PC-3 (cell line): Measurements from ENCODE around the gene FAM107B. TPM values are rescaled to one million over a fixed set of nuclear protein-coding genes. Genes with fewer than 3 reads are reported as not detected.

ENCODE experiments used
- ATAC-seq: fragments of 200-7000 bp; cut with Tn5 transposase; 2 replicates; pipeline ENCODE4 v1.9.1; 2020; ENCODE audit warnings: mild to moderate bottlenecking, moderate library complexity
- BruUV-seq: library from RNA; stranded (reverse); fragments of 400-500 nt; replicated peaks from 2 replicates; lab custom pipeline; 2021; lab: Mats Ljungman, UMichigan
- CTCF ChIA-PET: fragments of 300-600 bp; sonication (Branson Sonifier 250); formaldehyde crosslinking; loops from one replicate; lab custom pipeline; 2022; ENCODE audit warnings: antibody characterized with exemption; lab: Charles Lee
- POLR2A ChIA-PET: fragments of 300-600 bp; sonication (Branson Sonifier 250); formaldehyde crosslinking; loops from one replicate; lab custom pipeline; 2022; ENCODE audit warnings: antibody characterized with exemption; ENCODE audit not compliant: unreplicated experiment; lab: Charles Lee
- DNase-seq: peaks from one replicate; pipeline ENCODE4 v3.0.0-alpha.2; 2015
- H2AFZ ChIP-seq: fragments of 300-600 bp; sonication (generic); 2 replicates; pipeline ENCODE4 v1.6.0; 2016; ENCODE audit warnings: antibody characterized with exemption, low read length
- H3F3A ChIP-seq: fragments of 300-600 bp; sonication (generic); one replicate; pipeline ENCODE4 v1.6.0; 2017; ENCODE audit warnings: antibody characterized with exemption, low read length, control low read depth, mild to moderate bottlenecking; ENCODE audit not compliant: unreplicated experiment
- H3K27ac ChIP-seq: fragments of 300-600 bp; sonication (generic); 2 replicates; pipeline ENCODE4 v1.5.1; 2016; ENCODE audit warnings: mild to moderate bottlenecking, low read length
- H3K27me3 ChIP-seq: fragments of 300-600 bp; sonication (generic); 2 replicates; pipeline ENCODE4 v1.6.1; 2016; ENCODE audit warnings: low read length, mixed read lengths
- H3K36me3 ChIP-seq: fragments of 300-600 bp; sonication (generic); 2 replicates; pipeline ENCODE4 v1.6.1; 2016; ENCODE audit warnings: low read depth, mixed run types, low read length, mixed read lengths
- H3K4me1 ChIP-seq: fragments of 300-600 bp; sonication (generic); 2 replicates; pipeline ENCODE4 v1.5.1; 2016; ENCODE audit warnings: low read length; ENCODE audit not compliant: insufficient read depth
- H3K4me2 ChIP-seq: fragments of 300-600 bp; sonication (generic); 2 replicates; pipeline ENCODE4 v1.6.0; 2016; ENCODE audit warnings: low read length
- H3K4me3 ChIP-seq: fragments of 300-600 bp; sonication (generic); 2 replicates; pipeline ENCODE4 v1.5.1; 2016; ENCODE audit warnings: mild to moderate bottlenecking, low read length, mixed read lengths
- H3K79me2 ChIP-seq: fragments of 300-600 bp; sonication (generic); 2 replicates; pipeline ENCODE4 v1.6.1; 2017; ENCODE audit warnings: low read length, mixed read lengths
- H3K9ac ChIP-seq: fragments of 300-600 bp; sonication (generic); 2 replicates; pipeline ENCODE4 v1.6.0; 2016; ENCODE audit warnings: mild to moderate bottlenecking, low read length
- H3K9me2 ChIP-seq: fragments of 300-600 bp; sonication (generic); replicated peaks from 2 replicates; pipeline ENCODE4 v1.6.1; 2016; ENCODE audit warnings: mixed run types, low read length, mixed read lengths
- H3K9me3 ChIP-seq: fragments of 300-600 bp; sonication (generic); 2 replicates; pipeline ENCODE4 v1.6.1; 2016; ENCODE audit warnings: low read length, mixed read lengths
- H4K20me1 ChIP-seq: fragments of 300-600 bp; sonication (generic); 2 replicates; pipeline ENCODE4 v1.6.1; 2016; ENCODE audit warnings: low read length, mixed read lengths
- EZH2 ChIP-seq: fragments of 300-600 bp; sonication (generic); IDR thresholded peaks from one replicate; pipeline ENCODE4 v1.6.1; 2017; ENCODE audit warnings: antibody characterized with exemption, mild to moderate bottlenecking, low read length; ENCODE audit not compliant: unreplicated experiment
- EZH2phosphoT487 ChIP-seq: fragments of 300-600 bp; sonication (generic); IDR thresholded peaks from 2 replicates; pipeline ENCODE4 v1.6.1; 2018; ENCODE audit warnings: mild to moderate bottlenecking, antibody characterized with exemption, low read length, borderline replicate concordance
- intact Hi-C: fragments of 100-400 bp; cut with micrococcal nuclease; formaldehyde crosslinking; loops from 2 replicates; pipeline ENCODE4 v1.9.0; 2023
- total RNA-seq: library from RNA; depleted of rRNA; stranded (reverse); fragments of >200 nt; gene quantifications from 2 replicates; pipeline ENCODE4 v1.2.3, GENCODE V29; 2014
- TF ChIP-seq, protein P1 (sequence below): fragments of 300-600 bp; sonication (generic); conservative IDR thresholded peaks from 2 replicates; pipeline ENCODE4 v1.5.1; 2017; ENCODE audit warnings: antibody characterized with exemption, low read depth, mild to moderate bottlenecking, low read length

FAM107B gene
- total RNA-seq, 1 experiment from 2014 or later: 36.6 TPM

- no peak overlapping the region for H3K4me2 ChIP-seq
- H3K36me3 ChIP-seq: no peaks in the 10 kb centered on the region
- intact Hi-C loops: no loop called here
- no peaks in the 10 kb centered on the region for H3F3A ChIP-seq
- no peaks in the 10 kb centered on the region for H3K27me3 ChIP-seq
- H3K27ac ChIP-seq: no peak overlapping the region
- no peaks in the 10 kb centered on the region for H3K9me2 ChIP-seq
- no peak overlapping the region for H2AFZ ChIP-seq
- no peaks in the 10 kb centered on the region for H4K20me1 ChIP-seq
- no peaks in the 10 kb centered on the region for H3K9me3 ChIP-seq
- CTCF ChIA-PET: no interaction called here
- POLR2A ChIA-PET: no interaction called here
- no peak for DNase-seq
- no TSS peak for BruUV-seq
- no peak overlapping the region for H3K9ac ChIP-seq
- TF ChIP-seq EZH2phosphoT487 (no peak), EZH2 (no peak)
- TF ChIP-seq, protein P1, sequence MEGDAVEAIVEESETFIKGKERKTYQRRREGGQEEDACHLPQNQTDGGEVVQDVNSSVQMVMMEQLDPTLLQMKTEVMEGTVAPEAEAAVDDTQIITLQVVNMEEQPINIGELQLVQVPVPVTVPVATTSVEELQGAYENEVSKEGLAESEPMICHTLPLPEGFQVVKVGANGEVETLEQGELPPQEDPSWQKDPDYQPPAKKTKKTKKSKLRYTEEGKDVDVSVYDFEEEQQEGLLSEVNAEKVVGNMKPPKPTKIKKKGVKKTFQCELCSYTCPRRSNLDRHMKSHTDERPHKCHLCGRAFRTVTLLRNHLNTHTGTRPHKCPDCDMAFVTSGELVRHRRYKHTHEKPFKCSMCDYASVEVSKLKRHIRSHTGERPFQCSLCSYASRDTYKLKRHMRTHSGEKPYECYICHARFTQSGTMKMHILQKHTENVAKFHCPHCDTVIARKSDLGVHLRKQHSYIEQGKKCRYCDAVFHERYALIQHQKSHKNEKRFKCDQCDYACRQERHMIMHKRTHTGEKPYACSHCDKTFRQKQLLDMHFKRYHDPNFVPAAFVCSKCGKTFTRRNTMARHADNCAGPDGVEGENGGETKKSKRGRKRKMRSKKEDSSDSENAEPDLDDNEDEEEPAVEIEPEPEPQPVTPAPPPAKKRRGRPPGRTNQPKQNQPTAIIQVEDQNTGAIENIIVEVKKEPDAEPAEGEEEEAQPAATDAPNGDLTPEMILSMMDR: no peak
- no peak for ATAC-seq
- H3K4me1 ChIP-seq: no peaks in the 10 kb centered on the region
- H3K4me3 ChIP-seq: no peak overlapping the region
- H3K79me2 ChIP-seq: no peaks in the 10 kb centered on the region
Measured at GRCh38 chr10:14508725-14509124, 266.0 kb downstream of the FAM107B start.

DNA sequence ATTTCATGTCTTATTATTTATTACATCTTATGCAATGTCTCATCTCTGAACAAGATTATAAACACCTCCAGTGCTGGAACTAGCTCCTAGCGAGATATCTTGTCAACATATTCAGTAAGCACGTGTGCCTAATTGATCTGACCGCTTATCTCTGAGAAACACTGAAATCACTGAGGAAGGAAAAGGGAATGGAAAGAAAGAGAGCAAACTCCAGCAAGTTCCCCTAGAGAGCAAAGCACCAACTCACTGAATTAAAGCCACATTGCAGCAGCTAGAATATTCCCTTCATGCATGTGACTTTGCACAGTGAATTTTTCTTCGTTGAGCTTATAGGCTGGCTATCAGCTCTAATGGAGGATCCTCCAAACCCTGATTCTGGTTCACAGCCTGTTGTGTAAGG is 266.9 kb downstream of the FAM107B start:
- no peaks in the 10 kb centered on the region for H3K4me1 ChIP-seq
- CTCF ChIA-PET: no interaction called here
- no peaks in the 10 kb centered on the region for H3F3A ChIP-seq
- no TSS peak for BruUV-seq
- no peaks in the 10 kb centered on the region for H3K9me2 ChIP-seq
- no peaks in the 10 kb centered on the region for H4K20me1 ChIP-seq
- no peak overlapping the region for H3K4me3 ChIP-seq
- H3K9me3 ChIP-seq: no peaks in the 10 kb centered on the region
- POLR2A ChIA-PET: no interaction called here
- no peak overlapping the region for H3K4me2 ChIP-seq
- H3K36me3 ChIP-seq: no peaks in the 10 kb centered on the region
- no peak overlapping the region for H3K9ac ChIP-seq
- intact Hi-C loops: no loop called here
- DNase-seq (no peak), ATAC-seq (no peak)
- H3K27ac ChIP-seq: no peak overlapping the region
- TF ChIP-seq, protein P1: no peak
- H2AFZ ChIP-seq: no peak overlapping the region
- H3K79me2 ChIP-seq: no peaks in the 10 kb centered on the region
- no peaks in the 10 kb centered on the region for H3K27me3 ChIP-seq

DNA sequence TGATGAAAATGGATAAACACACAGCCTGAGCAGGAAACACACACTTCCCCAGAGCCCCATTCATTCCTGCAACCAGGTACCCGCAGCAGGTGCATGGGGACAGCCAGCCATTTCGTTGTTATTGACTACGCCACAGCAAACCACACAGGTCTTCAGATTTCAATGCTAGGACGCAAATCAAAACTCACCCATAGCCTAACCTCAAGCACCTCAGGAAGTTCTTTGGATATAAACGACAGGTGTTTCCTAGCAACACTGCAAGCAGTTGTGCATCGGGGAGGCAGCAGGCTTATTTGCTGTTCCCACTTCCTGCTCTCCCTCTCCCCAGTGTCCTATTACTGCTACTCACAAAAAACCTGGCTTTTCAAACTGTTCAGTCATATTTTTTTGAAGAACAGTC is 267.5 kb downstream of the FAM107B start:
- intact Hi-C loops: no loop called here

More for the DNA sequence above, 267.5 kb downstream of the FAM107B start:
- no peaks in the 10 kb centered on the region for H3K27me3 ChIP-seq
- no peak overlapping the region for H3K4me2 ChIP-seq
- H3K9ac ChIP-seq: no peak overlapping the region
- TF ChIP-seq EZH2phosphoT487 (no peak), EZH2 (no peak)
- TF ChIP-seq, protein P1: no peak
- DNase-seq: no peak
- no peak for ATAC-seq
- ChIA-PET CTCF (no interaction called here), POLR2A (no interaction called here)
- H3K36me3 ChIP-seq: no peaks in the 10 kb centered on the region
- H3K9me2 ChIP-seq: no peaks in the 10 kb centered on the region
- H3K27ac ChIP-seq: no peak overlapping the region
- no peaks in the 10 kb centered on the region for H3F3A ChIP-seq
- H3K4me3 ChIP-seq: no peak overlapping the region
- H2AFZ ChIP-seq: no peak overlapping the region
- no peaks in the 10 kb centered on the region for H3K9me3 ChIP-seq
- BruUV-seq: no TSS peak
- no peaks in the 10 kb centered on the region for H4K20me1 ChIP-seq
- H3K79me2 ChIP-seq: no peaks in the 10 kb centered on the region
- H3K4me1 ChIP-seq: no peaks in the 10 kb centered on the region
